Kidney (tissue), 14 donors: Measurements from ENCODE around the gene GNMT. TPM values are rescaled to one million over a fixed set of nuclear protein-coding genes. Genes with fewer than 3 reads are reported as not detected.

ENCODE experiments used
- DNase-seq, 5 donors: peaks; one replicate each; pipeline ENCODE4 v3.0.0-alpha.2; 2013 to 2020
- FAIRE-seq: peaks from 2 replicates; lab custom pipeline; 2012; peaks lifted over from hg19 to GRCh38; lab: Jason Lieb, UNC
- H3K27ac ChIP-seq, 2 donors: one replicate each; pipeline ENCODE4 v1.7.0; 2013; ENCODE audit warnings: low read depth in 2 of 2, low read length in 2 of 2, inconsistent platforms in 1 of 2
- H3K27me3 ChIP-seq: one replicate; pipeline ENCODE4 v1.7.1; 2013; ENCODE audit warnings: low read length, inconsistent platforms; ENCODE audit not compliant: control insufficient read depth, insufficient read depth
- H3K36me3 ChIP-seq, 3 donors: one replicate each; pipeline versions ENCODE4 v1.7.0 to v1.7.1; 2013; ENCODE audit warnings: low read length in 3 of 3, control low read depth in 1 of 3, inconsistent platforms in 1 of 3; ENCODE audit not compliant: insufficient read depth in 3 of 3, control insufficient read depth in 2 of 3
- H3K4me1 ChIP-seq, 3 donors: one replicate each; pipeline versions ENCODE4 v1.7.0 to v1.7.1; 2013; ENCODE audit warnings: low read length in 3 of 3, inconsistent platforms in 1 of 3, low read depth in 1 of 3; ENCODE audit not compliant: control insufficient read depth in 2 of 3, insufficient read depth in 2 of 3
- H3K4me3 ChIP-seq, 3 donors: one replicate each; pipeline versions ENCODE4 v1.7.0 to v1.8.1; 2013; ENCODE audit warnings: low read length in 3 of 3, control low read depth in 1 of 3, inconsistent platforms in 1 of 3
- H3K9ac ChIP-seq, 3 donors: one replicate each; pipeline versions ENCODE4 v1.7.0 to v1.7.1; 2013; ENCODE audit warnings: low read length in 3 of 3, control low read depth in 1 of 3, inconsistent platforms in 1 of 3
- H3K9me3 ChIP-seq, 3 donors: one replicate each; pipeline versions ENCODE4 v1.7.0 to v1.7.1; 2013; ENCODE audit warnings: low read length in 3 of 3, control low read depth in 1 of 3, inconsistent platforms in 1 of 3; ENCODE audit not compliant: control insufficient read depth in 2 of 3, insufficient read depth in 1 of 3
- CTCF ChIP-seq: IDR thresholded peaks from 3 replicates; pipeline ENCODE4 v1.5.1; 2012; ENCODE audit warnings: mild to moderate bottlenecking, moderate library complexity, borderline replicate concordance; ENCODE audit not compliant: insufficient read depth; ENCODE audit errors: extremely low read depth
- intact Hi-C: fragments of 100-400 bp; cut with DNase I; formaldehyde crosslinking; loops from one replicate; pipeline ENCODE4 v1.11.1; 2022
- polyA plus RNA-seq: library from polyadenylated mRNA; stranded (reverse); fragments of 350-450 nt; fragmentation: Illumina TruSeq; extraction: RNeasy Lipid Tissue Mini Kit (QIAGEN cat#74804); gene quantifications from one replicate; pipeline ENCODE4 v1.2.3, GENCODE V29; 2014; ENCODE audit warnings: low read depth, low replicate concordance; ENCODE audit not compliant: insufficient read depth
- total RNA-seq: library from RNA; stranded (reverse); fragmentation: NEBNext Ultra II Directional; extraction: Animal tissue kit (Norgen Biotek cat#: 25700); gene quantifications from one replicate; pipeline ENCODE4 v1.2.1, GENCODE V29; 2021
- donor health status: control.
- donor health status: control.
- donor health status: control.
- donor health status: control.
- donor health status: control.
- donor health status: DM: yes; HTN: yes; CAD: no.
- donor health status: Normal renal cell carcinoma (clear cell type).

GNMT gene
- total and polyA plus RNA-seq, 2 donors from 2014 or later: 0.54 to 1.9 TPM

GRCh38 chr6:42978487-42978838 is 17.9 kb downstream of the GNMT start:
- DNase-seq (peak; percentile 11 to 82 (median 36)), FAIRE-seq (no peak)
- intact Hi-C loops: no loop called here
- peaks cover 0 to 13% (median 6%) of the 10 kb centered on the region in 3 donors for H3K4me1 ChIP-seq
- H3K36me3 ChIP-seq: peaks cover 0 to 3% (median 0%) of the 10 kb centered on the region in 3 donors
- no peaks in the 10 kb centered on the region for H3K27me3 ChIP-seq
- peak overlapping the region; percentile 10 to 95 (median 73) for H3K9ac ChIP-seq
- H3K9me3 ChIP-seq: no peaks in the 10 kb centered on the region
- no peak for TF ChIP-seq CTCF
- H3K4me3 ChIP-seq: peak overlapping the region; percentile 46 to 99 (median 97)
- H3K27ac ChIP-seq: peak overlapping the region; percentile 47 to 78

GRCh38 chr6:42978839-42979522 is 18.4 kb downstream of the GNMT start, which contains the start of gene PEX6:
Gene PEX6 (minus strand): TSS chr6:42979181. CDS start chr6:42979150, 31 bp downstream.
- FAIRE-seq: no peak
- TF ChIP-seq CTCF: no peak

GRCh38 chr6:42979523-42980177 is 19.1 kb downstream of the GNMT start:
- Histone ChIP-seq H3K9me3 (no peaks in the 10 kb centered on the region), H3K4me1 (peaks cover 0 to 17% (median 6%) of the 10 kb centered on the region in 3 donors), H3K36me3 (no peaks in the 10 kb centered on the region), H3K9ac (peak overlapping the region; percentile 83 to 95 (median 94)), H3K4me3 (peak overlapping the region; percentile 94 to 99 (median 97)), H3K27ac (peak overlapping the region; percentile 76 to 78), H3K27me3 (no peaks in the 10 kb centered on the region)
- intact Hi-C loops: no loop called here
- no peak for TF ChIP-seq CTCF
- FAIRE-seq (no peak), DNase-seq (no peak)

More at GRCh38 chr6:42978839-42979522, 18.4 kb downstream of the GNMT start, which contains the start of gene PEX6:
- intact Hi-C loops: no loop called here
- Histone ChIP-seq H3K9ac (peak within 1 kb of the TSS; percentile 83 to 95 (median 94)), H3K27ac (peak within 1 kb of the TSS; percentile 76 to 78), H3K36me3 (no peaks in the 10 kb centered on the region), H3K27me3 (no peaks in the 10 kb centered on the region), H3K4me1 (peaks cover 0 to 17% (median 6%) of the 10 kb centered on the region in 3 donors), H3K9me3 (no peaks in the 10 kb centered on the region), H3K4me3 (peak within 1 kb of the TSS; percentile 94 to 99 (median 97))
- DNase-seq: peak; percentile 87 to 98 (median 94)
